Measurements from ENCODE around the gene SNED1.

The SNED1 gene

DNA sequence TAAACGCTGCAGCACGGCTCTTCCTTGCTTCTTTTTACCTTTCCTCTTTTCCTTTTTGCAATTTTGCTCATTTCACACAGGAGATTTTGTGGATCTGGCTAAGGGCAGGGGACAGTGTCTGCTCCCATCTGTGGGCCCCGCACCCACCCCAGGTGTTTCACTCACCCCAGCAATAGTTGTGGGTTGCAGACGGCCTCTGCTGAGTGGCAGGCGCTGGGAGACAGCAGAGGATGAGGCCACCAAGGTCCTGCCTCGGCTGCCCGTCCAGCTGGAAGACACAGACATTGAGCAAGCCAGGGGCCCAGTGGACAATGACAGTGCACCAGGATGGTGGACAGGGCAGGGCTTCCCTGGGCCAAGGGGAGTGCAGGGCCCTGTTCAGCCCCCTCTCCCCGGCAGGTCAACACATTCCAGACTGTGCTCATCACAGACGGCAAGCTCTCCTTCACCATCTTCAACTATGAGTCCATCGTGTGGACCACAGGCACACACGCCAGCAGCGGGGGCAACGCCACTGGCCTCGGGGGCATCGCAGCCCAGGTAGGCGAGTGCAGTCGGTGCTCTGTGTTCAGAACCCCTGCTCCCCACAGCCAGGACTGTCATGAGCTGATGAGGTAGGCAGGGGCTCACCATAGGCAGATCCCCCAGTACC lies 35.0 kb downstream of the SNED1 start:
- Mint-ChIP-seq H3K4me1 (peaks cover 27% of the 10 kb centered on the region), H3K27ac (no peak overlapping the region), H3K27me3 (no peaks in the 10 kb centered on the region), H3K4me3 (no peak overlapping the region), H3K9me3 (no peaks in the 10 kb centered on the region)
- DNase-seq (no peak), ATAC-seq (no peak)

DNA sequence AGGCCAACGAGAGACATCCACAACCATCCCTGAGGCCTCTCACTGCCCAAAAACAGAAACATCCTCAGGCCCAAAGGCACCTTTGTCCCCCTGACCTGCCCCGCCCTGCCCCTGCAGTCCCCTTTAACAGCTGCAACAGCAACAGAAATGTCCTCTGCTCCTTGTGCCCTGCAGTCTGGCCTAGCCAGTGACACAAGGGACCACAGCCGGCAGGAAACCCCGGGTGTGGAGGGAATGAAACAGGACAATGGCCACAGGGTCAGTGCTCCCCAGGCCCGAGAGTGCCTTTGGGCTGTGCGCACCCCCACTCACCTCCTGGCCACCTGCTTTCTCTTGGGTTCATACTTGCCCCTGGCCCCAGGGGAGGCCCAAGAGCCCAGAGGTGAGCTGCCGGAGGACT lies 35.6 kb downstream of the SNED1 start:
- ATAC-seq = no peak
- Mint-ChIP-seq H3K4me1 (peaks cover 28% of the 10 kb centered on the region), H3K27ac (no peak overlapping the region), H3K9me3 (no peaks in the 10 kb centered on the region), H3K27me3 (no peaks in the 10 kb centered on the region), H3K4me3 (no peak overlapping the region)
- no peak for DNase-seq

DNA sequence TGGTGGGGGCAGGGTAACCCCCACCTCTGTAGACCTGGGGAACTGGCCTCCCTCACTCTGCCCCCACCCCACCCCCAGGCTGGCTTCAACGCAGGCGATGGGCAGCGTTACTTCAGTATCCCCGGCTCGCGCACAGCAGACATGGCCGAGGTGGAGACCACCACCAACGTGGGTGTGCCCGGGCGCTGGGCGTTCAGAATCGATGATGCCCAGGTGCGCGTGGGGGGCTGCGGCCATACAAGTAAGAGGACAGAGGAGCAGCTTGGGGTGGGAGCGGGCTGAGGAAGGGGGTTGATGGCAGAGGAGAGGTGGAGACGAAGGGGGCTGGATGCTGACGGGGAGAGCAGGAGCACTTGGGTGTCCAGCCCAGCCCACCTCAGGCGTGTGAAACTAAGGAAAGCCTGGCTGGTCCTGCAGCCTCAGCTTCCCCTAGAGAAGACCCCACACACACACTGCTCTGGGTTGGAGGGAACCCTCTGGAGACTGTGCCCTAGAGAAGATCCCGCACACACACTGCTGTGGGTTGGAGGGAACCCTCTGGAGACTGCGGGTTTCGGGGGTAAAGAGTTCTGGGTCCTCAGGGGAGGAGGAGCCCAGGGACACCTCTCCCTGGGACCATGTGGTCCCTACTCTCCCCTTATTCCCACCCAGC lies 36.2 kb downstream of the SNED1 start:
- H3K4me3 Mint-ChIP-seq = peak overlapping the region in 1 of 2 donors; percentile 57
- no peak for ATAC-seq
- H3K27ac Mint-ChIP-seq = no peak overlapping the region
- no peaks in the 10 kb centered on the region for H3K9me3 Mint-ChIP-seq
- DNase-seq = no peak
- no peaks in the 10 kb centered on the region for H3K27me3 Mint-ChIP-seq
- H3K4me1 Mint-ChIP-seq = peaks cover 28% of the 10 kb centered on the region

DNA sequence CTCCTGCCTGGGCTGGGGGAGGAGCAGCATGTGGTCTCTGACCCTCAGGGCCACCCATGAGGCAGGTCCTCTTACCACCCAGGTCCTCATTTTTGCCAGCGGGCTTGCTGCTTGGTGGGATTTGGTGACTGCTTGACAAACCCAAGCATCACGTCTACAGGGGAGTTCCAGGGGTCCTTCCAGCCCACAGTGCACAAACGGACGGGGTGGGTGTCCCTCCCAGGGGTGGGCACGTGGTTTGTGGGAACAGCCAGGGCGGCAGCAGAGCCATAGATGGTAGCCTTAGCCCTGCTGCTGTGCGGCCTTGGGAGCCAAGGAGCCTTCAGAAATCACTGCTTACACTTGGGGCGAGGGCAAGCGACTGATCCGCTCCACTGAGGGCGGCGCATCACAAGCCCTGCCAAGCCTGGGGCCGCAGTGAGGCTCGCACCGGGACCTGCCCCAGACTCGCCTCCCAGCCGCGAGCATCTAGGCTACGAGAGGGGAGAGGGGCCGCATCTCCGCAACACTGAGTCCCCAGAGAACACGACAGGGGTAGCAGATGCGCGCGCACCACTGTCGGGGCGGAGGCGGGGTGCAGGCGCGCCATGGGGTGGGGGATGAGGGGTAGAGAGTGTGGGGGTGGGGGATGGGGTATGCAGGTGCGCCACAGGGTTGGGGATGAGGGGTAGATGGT lies 36.9 kb downstream of the SNED1 start:
- DNase-seq = peak in 1 of 2 donors; percentile 16
- Mint-ChIP-seq H3K27ac (peak overlapping the region in 1 of 2 donors; percentile 54), H3K27me3 (no peaks in the 10 kb centered on the region), H3K4me1 (peaks cover 29% of the 10 kb centered on the region), H3K4me3 (peak overlapping the region; percentile 35 to 57), H3K9me3 (no peaks in the 10 kb centered on the region)
- no peak for ATAC-seq

DNA sequence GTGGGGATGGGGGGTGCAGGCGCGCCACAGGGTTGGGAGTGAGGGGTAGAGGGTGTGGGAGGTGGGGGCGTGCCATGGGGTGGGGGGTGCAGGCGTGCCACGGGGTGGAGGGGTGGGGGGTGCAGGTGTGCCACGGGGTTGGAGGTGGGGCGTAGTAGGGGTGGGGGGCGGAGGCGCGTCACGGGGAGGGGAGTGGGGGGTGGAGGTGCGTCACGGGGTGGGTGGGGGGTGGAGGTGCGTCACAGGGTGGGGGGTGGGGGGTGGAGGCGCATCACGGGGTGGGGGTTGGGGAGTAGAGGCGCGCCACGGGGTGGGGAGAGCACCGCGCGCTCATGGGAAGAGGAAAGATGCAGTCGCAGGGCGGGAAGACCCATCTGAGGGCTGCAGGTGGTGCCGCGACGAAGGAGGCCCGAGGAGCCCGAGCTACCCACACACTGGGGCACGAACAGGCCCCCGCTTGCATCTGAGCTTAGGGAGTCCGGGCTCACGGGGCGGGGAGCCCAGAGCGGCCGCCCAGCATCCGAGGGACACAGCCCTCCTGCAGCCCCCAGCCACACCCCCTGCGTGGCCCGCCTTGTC lies 37.5 kb downstream of the SNED1 start:
- Mint-ChIP-seq H3K27ac (peak overlapping the region in 1 of 2 donors; percentile 78), H3K4me1 (peaks cover 35% of the 10 kb centered on the region), H3K27me3 (no peaks in the 10 kb centered on the region), H3K4me3 (peak overlapping the region; percentile 62 to 81), H3K9me3 (no peaks in the 10 kb centered on the region)
- DNase-seq (peak in 1 of 2 donors; percentile 40), ATAC-seq (peak; percentile 59)

DNA sequence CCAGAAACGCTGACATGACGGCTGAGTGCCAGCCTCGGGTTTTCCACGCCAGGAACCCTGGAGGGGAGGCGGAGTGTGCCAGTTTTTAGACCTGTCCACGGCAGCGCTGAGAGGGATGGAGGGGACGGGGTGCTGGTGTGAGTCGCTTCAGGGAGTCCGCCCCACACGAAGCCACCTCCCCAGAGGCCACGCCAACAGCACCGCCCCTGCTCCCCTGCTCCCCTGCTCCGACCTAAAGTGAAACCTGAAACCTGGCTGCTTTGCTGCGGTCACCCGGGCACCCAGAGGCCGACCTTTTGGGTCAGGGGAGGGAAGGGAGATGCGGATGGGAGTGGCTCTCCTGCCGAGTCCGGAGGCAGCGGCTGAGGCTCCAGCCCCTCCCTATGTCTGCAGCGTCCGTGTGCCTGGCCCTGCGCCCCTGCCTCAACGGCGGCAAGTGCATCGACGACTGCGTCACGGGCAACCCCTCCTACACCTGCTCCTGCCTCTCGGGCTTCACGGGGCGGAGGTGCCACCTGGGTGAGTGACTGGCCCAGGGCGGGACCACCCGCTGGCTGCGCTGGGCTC lies 38.1 kb downstream of the SNED1 start:
- H3K27me3 Mint-ChIP-seq = no peaks in the 10 kb centered on the region
- H3K4me1 Mint-ChIP-seq = peaks cover 40% of the 10 kb centered on the region
- no peaks in the 10 kb centered on the region for H3K9me3 Mint-ChIP-seq
- peak; percentile 54 to 56 for DNase-seq
- ATAC-seq = peak; percentile 81
- peak overlapping the region in 1 of 2 donors; percentile 78 for H3K27ac Mint-ChIP-seq
- H3K4me3 Mint-ChIP-seq = peak overlapping the region; percentile 62 to 81

DNA sequence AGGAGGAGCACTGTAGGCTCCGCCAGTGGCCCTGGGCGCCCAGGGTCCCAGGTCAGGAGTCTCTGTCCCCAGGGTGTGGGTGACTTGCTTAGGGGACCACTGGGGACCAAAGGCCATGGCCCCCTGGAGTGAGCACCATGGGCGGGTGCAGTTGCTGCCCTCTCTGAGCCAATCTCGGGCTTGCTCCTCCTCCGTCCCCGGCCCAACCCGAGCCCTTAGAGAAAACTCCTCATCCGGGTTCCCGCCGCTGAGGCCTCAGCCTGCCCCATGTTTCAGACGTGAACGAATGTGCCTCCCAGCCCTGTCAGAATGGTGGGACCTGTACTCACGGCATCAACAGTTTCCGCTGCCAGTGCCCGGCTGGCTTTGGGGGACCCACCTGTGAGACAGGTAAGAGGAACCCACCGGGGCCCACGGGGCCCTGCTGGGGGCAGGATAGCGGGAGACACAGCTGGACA lies 38.6 kb downstream of the SNED1 start:
- Mint-ChIP-seq H3K4me3 (peak overlapping the region; percentile 35 to 81), H3K9me3 (no peaks in the 10 kb centered on the region), H3K4me1 (peaks cover 43% of the 10 kb centered on the region), H3K27ac (peak overlapping the region; percentile 50 to 52), H3K27me3 (no peaks in the 10 kb centered on the region)
- DNase-seq (peak in 1 of 2 donors; percentile 22), ATAC-seq (no peak)

DNA sequence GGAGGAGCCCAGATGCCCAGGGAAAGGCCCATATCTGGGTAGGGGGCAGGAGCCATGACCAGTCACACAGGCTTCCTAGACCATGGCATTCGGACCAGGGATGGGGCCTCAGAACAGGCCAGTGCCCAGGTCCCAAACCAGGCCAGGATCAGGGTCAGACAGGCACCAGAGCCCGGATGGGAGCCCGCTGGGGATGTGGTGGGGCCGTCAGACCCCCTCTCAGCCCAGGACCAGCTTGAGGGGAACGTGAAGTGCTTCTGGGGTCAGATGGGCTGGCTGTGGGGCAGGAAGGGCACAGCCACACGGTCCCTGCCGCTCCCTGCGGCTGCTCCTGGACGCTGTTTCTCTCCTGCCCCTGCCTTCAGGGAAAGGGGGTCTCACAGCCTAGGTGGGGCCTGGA lies 39.1 kb downstream of the SNED1 start:
- ATAC-seq (no peak), DNase-seq (no peak)
- Mint-ChIP-seq H3K27me3 (no peaks in the 10 kb centered on the region), H3K4me3 (peak overlapping the region in 1 of 2 donors; percentile 81), H3K9me3 (no peaks in the 10 kb centered on the region), H3K27ac (peak overlapping the region in 1 of 2 donors; percentile 50), H3K4me1 (peaks cover 46% of the 10 kb centered on the region)

DNA sequence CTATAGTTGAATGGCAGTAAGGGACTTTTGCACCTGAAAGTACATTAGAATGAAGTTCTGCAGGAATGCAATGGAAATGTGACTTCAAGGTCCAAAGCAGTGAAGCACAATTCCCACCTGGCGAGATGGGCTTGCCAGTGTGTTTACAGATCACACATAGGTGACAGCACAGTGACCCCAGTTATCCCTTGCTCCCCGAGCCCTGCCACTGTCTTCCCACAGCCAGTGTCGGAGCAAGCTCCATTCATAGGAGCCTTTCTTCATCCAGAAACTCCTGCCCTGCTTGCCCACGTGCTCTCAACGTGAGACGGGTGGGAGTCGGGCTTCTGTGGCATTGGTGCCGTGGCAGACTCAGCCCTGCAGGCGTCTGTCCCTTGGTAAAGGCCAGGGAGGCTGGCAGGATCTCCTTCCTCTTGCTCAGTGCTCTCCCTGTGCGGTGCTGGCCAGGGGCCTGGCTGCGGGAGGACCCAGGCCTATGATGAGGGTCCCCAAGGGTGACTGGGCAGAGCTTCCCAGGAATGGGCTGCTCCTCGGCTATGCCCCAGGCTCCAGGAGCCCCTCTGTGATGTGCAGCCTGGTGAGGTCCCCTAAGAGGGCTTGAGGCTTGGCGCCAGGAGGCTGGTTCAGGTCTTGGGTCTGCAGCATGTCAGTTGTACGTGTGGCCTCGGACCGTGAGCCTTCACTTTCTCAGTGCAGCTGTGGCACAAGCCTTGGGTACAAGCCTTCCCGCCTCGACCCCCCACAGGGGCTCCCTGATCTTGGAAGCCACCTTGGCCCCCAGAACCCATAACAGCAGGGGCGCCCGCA lies 40.2 kb downstream of the SNED1 start:
- no peak for ATAC-seq
- H3K4me3 Mint-ChIP-seq = no peak overlapping the region
- H3K27ac Mint-ChIP-seq = no peak overlapping the region
- H3K9me3 Mint-ChIP-seq = no peaks in the 10 kb centered on the region
- DNase-seq = no peak
- H3K27me3 Mint-ChIP-seq = no peaks in the 10 kb centered on the region
- H3K4me1 Mint-ChIP-seq = peaks cover 46% of the 10 kb centered on the region

DNA sequence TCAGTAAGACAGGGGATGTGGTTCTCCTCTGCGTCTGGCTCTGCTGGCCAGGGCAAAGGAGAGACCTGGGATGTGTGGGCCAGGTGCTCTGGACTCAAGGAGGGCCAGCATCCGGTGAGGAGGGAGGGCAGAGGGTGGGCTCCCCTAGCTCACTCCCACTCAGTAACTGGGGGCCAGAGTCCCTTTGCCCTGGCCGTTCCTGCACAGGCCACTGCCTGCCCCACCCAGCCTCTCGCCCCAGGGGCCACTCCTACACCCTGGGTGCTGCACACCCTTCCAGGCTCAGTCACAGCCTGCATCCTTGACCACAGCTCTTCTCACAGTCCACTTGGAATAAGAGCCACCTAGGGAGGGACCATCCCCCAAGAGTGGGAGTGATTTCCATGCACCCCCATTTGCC lies 41.0 kb downstream of the SNED1 start:
- Mint-ChIP-seq H3K27me3 (no peaks in the 10 kb centered on the region), H3K4me3 (no peak overlapping the region), H3K4me1 (peaks cover 46% of the 10 kb centered on the region), H3K9me3 (no peaks in the 10 kb centered on the region), H3K27ac (no peak overlapping the region)
- ATAC-seq = no peak
- DNase-seq = no peak

DNA sequence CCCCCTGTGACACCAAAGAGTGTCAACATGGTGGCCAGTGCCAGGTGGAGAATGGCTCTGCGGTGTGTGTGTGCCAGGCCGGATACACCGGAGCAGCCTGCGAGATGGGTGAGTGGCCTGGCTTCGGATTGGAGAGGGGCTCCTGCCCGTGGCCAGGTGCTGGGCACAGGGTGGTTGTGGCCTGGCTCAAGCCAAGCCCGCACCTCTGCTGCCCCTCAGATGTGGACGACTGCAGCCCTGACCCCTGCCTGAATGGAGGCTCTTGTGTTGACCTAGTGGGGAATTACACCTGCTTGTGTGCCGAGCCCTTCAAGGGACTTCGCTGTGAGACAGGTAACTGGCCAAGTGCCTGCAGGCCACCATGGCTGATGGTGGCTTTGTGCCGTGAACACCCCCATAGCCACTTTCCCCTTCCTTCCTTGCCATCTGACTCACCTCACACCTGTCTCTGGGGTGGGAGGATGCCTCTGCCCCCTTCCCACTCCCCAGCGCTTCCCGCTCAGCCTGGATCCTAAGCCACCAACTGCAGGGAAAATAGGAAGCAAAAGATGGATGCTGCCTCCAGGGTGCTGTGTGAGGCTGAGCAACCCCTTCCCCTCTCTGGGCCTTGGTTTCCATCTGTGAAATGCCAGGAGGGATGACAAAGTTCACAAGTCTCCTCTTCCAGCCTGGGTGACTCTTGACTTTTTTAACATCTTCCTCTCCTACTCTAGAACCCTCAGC lies 41.8 kb downstream of the SNED1 start:
- peak overlapping the region in 1 of 2 donors; percentile 92 for H3K27ac Mint-ChIP-seq
- DNase-seq (no peak), ATAC-seq (no peak)
- H3K9me3 Mint-ChIP-seq = no peaks in the 10 kb centered on the region
- H3K4me1 Mint-ChIP-seq = peaks cover 42% of the 10 kb centered on the region
- no peak overlapping the region for H3K4me3 Mint-ChIP-seq
- no peaks in the 10 kb centered on the region for H3K27me3 Mint-ChIP-seq

DNA sequence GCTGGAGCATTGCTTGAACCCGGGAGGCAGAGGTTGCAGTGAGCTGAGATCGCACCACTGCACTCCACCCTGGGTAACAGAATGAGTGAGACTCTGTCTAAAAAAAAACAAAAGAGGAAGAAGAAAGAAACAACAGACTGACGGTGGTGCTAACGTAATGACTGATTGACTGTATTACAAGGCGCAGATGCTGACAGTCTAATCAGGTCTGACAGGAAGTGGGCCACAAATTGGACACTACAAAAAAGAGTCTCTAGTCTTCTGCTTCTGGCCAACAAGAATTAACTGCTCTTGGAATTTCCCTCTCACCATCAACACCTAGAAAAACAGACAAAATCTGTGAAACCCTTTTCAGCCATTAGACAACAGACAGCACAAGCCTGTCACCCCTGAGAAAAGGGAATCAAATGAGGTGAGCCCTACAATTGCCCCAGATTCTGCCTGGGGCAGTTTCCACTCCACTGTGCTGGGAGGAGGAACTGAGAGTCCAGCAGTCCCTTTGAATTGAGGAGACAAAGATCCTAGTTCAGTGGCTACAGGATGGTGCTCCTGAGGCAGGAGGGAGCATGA lies 43.3 kb downstream of the SNED1 start:
- no peak overlapping the region for H3K27ac Mint-ChIP-seq
- peaks cover 35% of the 10 kb centered on the region for H3K4me1 Mint-ChIP-seq
- no peak overlapping the region for H3K4me3 Mint-ChIP-seq
- DNase-seq = no peak
- H3K27me3 Mint-ChIP-seq = no peaks in the 10 kb centered on the region
- no peak for ATAC-seq
- no peaks in the 10 kb centered on the region for H3K9me3 Mint-ChIP-seq

DNA sequence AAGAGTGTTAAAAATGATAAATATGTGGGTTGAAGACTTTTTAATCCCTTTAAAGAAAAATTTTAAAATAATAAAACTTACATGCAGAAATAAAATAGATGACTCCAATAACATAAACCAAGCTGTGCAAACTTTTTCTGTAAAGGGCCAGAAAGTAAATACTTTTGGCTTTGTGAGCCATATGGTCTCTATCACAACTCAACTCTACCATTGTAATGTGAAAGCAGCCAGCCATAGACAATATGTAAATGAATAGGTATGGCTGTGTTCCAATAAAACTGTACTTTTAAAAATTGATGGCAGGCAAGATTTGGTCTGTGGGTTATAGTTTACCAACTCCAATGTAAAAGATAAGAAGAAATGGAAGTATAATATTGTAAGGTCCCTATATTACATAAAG lies 45.2 kb downstream of the SNED1 start:
- Mint-ChIP-seq H3K4me1 (peaks cover 18% of the 10 kb centered on the region), H3K27me3 (no peaks in the 10 kb centered on the region), H3K9me3 (no peaks in the 10 kb centered on the region), H3K4me3 (no peak overlapping the region), H3K27ac (no peak overlapping the region)
- DNase-seq (no peak), ATAC-seq (no peak)
